Heart left ventricle (tissue), 13 donors: Measurements from ENCODE around the gene RNF224.

Source experiments
- CTCF ChIP-seq, 12 donors: fragments of 200-600 bp; sonication (generic) in 4 of 12; IDR thresholded peaks; one replicate each; pipeline versions ENCODE4 v1.5.0 to v1.8.0; 2018 to 2022; ENCODE audit warnings: antibody characterized with exemption in 12 of 12, mild to moderate bottlenecking in 5 of 12
- POLR2A ChIP-seq, 2 donors: fragments of 450-650 bp; IDR thresholded peaks; one replicate each; pipeline ENCODE4 v1.6.1; 2017; ENCODE audit warnings: antibody characterized with exemption in 2 of 2, mild to moderate bottlenecking in 2 of 2, moderate library complexity in 2 of 2
- donor health status: ischemic (EF 13 %, LVEDD 7.1; RV severe dilation, severe dysfunction).
- donor health status: DM: no; HTN: yes; CAD: no.
- donor health status: DM: no; HTN: no; CAD: no.
- donor health status: ischemic (EF 25% LVEDD 6.9; RV normal size, moderate dysfunction).
- donor health status: ischemic (EF 25% LVEDD 5.7; RV mildly dilated, moderate dysfunction).
- donor health status: ischemic (EF 35%, LVEDD 5.7; RV mildly dilated, moderate dysfunction).
- donor health status: nonischemic (EF 11% LVEDD 7.7; RV severe dilation, severe dysfunction).
- donor health status: DM: yes; HTN: yes; CAD: no.
- donor health status: PGD.
- donor health status: ischemic (EF 29% LVEDD 5.4; RV normal size, mild dysfunction).
- donor health status: nonischemic (EF 23%, LVEDD 6.1; RV moderate dilation, normal function).

- TF ChIP-seq POLR2A (IDR thresholded peaks at IDR 0.05): no peak
- TF ChIP-seq CTCF (IDR thresholded peaks at IDR 0.05): no peak
Observed at GRCh38 chr9:137230705-137231371, 3.5 kb downstream of the RNF224 start, which contains the start of gene SLC34A3.
